Retinal pigment epithelial cell (primary cell): ENCODE data around the gene CIZ1.
"Not testable (repeated sequence)": the region's sequence is repeated elsewhere in the genome, so short reads cannot be mapped to it uniquely, and the experiment has no call there.

Experiments used
- DNase-seq: peaks from one replicate; pipeline ENCODE4 v3.0.0-alpha.2; 2010; ENCODE audit warnings: low read depth
- H3K4me3 ChIP-seq: 2 replicates; pipeline ENCODE4 v1.5.1; 2011; ENCODE audit warnings: mild to moderate bottlenecking, low read length, control low read depth, moderate library complexity
- TF ChIP-seq, protein P1 (sequence below): conservative IDR thresholded peaks from 2 replicates; pipeline ENCODE4 v1.5.1; 2011; ENCODE audit warnings: low read depth, low read length, control low read depth, inconsistent platforms

CIZ1 gene

GRCh38 chr9:128141604-128142003 lies 49.8 kb downstream of the CIZ1 start:
- DNase-seq = no peak
- H3K4me3 ChIP-seq = no peak overlapping the region
- TF ChIP-seq, protein P1, sequence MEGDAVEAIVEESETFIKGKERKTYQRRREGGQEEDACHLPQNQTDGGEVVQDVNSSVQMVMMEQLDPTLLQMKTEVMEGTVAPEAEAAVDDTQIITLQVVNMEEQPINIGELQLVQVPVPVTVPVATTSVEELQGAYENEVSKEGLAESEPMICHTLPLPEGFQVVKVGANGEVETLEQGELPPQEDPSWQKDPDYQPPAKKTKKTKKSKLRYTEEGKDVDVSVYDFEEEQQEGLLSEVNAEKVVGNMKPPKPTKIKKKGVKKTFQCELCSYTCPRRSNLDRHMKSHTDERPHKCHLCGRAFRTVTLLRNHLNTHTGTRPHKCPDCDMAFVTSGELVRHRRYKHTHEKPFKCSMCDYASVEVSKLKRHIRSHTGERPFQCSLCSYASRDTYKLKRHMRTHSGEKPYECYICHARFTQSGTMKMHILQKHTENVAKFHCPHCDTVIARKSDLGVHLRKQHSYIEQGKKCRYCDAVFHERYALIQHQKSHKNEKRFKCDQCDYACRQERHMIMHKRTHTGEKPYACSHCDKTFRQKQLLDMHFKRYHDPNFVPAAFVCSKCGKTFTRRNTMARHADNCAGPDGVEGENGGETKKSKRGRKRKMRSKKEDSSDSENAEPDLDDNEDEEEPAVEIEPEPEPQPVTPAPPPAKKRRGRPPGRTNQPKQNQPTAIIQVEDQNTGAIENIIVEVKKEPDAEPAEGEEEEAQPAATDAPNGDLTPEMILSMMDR = no peak

DNA sequence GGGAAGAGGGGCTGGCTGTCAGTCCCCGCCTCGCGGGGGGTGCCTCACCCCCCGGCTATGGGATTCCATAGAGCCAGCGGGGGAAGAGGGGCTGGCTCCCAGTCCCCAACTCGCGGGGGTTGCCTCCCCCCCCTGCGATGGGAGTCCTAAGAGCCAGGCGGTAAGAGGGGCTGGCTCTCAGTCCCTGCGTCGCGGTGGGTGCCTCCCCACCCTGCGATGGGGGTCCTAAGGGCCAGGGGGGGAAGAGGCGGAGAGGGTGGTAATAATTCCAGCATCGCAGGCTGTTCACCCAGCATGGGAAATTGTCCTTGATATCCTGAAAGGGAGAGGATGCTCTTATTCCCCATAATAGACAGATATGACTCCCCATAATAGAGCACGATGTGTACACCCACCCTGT lies 51.8 kb downstream of the CIZ1 start:
- TF ChIP-seq, protein P1 = no peak
- no peak overlapping the region for H3K4me3 ChIP-seq
- DNase-seq = no peak

DNA sequence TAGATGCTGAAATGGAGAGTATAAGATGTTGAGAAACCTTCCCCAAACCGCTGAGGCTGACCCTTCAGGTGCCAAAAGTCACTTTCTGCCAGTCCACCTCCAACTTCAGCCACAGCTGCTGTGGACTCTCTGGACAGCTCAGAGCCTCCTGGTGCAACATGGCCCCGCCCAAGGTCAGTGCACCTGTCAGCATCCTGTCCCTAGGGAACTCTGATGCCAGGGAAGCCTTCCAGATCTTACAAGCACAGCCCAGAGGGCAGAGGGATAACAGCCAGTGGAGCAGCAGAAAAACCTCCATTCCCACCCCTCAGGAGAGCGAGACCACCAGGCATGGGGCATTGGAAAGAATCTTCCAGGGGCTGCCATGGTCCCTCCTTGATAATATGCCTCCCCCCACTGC lies 53.4 kb downstream of the CIZ1 start:
- TF ChIP-seq, protein P1 = no peak
- no peak for DNase-seq
- H3K4me3 ChIP-seq = no peak overlapping the region

DNA sequence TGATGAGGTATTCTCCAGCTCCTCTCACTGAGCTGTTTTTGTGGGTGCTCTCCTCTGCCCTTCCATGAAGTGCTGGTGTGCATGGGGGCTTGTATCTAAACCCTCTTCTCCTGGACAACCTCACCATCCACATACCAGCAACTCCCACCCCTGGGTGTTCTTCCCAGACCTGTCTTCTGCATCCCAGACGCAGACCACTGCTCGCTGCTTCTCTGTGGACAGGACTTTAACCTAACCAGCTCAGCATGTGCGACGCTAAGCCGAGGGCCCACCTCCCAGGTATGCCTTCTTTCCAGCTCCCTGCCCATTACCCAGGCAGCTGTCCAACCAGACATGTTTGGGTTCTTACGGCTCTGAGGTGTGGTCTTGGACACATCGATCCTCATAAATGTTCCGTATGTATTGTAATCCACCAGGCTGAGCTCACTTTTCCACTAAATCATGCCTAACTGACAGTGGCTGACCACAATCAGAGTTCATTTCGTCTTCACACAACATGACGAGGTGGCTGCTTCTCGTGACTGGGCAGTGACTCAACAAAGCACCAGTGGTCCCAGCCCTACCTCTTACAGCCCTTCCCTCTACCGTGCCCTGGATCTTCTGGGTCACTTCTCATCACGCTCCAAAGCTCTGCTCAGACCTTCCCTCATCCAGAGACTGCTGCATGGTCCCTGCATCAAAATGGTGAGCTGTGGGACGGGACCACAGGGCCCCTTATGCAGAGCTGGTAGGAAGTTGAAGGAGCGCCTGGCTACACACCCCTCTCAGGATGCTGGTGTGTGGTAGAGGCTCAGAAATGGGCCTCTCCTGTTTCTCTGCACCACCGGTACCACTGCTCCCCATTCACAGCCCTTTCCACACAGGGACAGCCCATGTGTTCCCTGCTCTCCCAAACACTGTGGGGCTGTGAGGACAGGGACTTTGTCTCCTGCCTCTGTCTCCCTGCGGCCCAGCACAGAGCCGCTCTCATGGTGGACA lies 54.3 kb downstream of the CIZ1 start:
- TF ChIP-seq, protein P1 = no peak
- H3K4me3 ChIP-seq = no peak overlapping the region
- peak; percentile 59 for DNase-seq

GRCh38 chr9:128135561-128135960 lies 55.8 kb downstream of the CIZ1 start:
- not testable (repeated sequence) for H3K4me3 ChIP-seq, DNase-seq

DNA sequence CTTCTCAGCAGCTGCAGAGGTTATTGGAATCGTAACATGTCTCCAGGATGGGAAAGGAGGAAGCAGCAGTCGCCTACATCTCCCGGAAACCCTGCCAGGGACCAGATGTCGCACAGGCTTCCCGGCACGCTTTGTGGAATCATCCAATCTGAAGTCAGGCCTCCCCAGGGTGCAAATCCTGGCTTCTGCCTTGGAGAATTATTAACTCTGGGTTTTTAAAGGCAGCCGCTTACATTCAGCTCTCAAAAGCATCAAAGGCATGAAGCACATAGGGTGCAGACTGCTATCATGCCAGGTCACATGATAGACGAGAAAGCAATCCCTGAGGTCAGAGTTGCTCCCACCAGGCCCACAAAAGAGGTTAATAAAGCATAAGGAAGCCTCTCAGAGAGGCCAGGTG lies 59.2 kb downstream of the CIZ1 start:
- DNase-seq, H3K4me3 ChIP-seq: not testable (repeated sequence)

DNA sequence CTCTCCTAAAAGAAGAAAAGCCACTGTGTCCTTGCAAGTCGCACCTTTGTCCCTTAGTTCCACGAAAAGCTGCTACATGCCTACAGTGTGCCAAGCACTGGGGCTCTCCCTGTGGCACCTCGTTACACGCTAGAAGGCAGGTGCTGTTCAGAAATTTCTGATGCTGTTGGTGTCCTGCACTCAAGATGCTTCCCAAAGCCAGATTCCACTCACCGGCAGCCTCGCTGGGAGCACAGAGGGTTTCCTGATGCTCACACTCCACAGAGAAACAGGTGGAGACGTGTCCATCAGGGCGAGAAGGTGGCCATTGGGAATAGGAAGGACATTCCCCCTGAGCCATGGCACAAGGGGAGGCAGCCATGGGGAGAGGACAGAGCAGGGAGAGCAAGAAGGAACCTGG lies 60.0 kb downstream of the CIZ1 start:
- DNase-seq, H3K4me3 ChIP-seq: not testable (repeated sequence)

- not testable (repeated sequence) for H3K4me3 ChIP-seq, DNase-seq
Observed at GRCh38 chr9:128130651-128131050, 60.7 kb downstream of the CIZ1 start.

DNA sequence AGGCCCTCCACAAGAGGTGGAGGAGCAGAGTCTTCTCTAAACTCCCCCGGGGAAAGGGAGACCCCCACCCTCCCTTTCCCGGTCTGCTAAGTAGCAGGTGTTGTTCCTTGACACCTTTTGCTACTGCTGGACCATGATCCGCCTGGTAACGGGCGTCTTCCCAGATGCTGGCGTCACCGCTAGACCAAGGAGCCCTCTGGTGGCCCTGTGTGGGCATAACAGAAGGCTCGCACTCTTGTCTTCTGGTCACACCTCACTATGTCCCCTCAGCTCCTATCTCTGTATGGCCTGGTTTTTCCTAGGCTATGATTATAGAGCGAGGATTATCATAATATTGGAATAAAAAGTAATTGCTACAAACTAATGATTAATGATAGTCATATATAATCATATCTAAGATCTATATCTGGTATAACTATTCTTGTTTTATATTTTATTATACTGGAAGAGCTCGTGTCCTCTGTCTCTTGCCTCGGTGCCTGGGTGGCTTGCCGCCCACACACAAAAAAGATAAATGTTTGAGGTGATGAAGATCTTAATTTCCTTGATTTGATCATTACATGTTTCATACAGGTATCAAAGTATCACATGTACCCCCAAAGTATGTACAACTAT lies 61.3 kb downstream of the CIZ1 start:
- TF ChIP-seq, protein P1 = peak; percentile 1
- not testable (repeated sequence) for DNase-seq, H3K4me3 ChIP-seq
